ENCODE results near the gene OBSCN. TPM values are rescaled to one million over a fixed set of nuclear protein-coding genes. Genes with fewer than 3 reads are reported as not detected.

OBSCN gene
- total RNA-seq, 2 donors from 2014 or later = 14.5 to 34.9 TPM

- intact Hi-C loops (cut with DNase I) = no loop called here
- no peak overlapping the region for H3K27ac ChIP-seq
- H3K4me3 ChIP-seq = no peak overlapping the region
- DNase-seq = no peak
- no peaks in the 10 kb centered on the region for H3K4me1 ChIP-seq
- H3K9me3 ChIP-seq = no peaks in the 10 kb centered on the region
- ATAC-seq = no peak
- H3K36me3 ChIP-seq (replicated peaks in 1 of 2; ENCODE audit: insufficient read depth in 1 of 2, low read depth in 2 of 2) = no peaks in the 10 kb centered on the region
- H3K27me3 ChIP-seq = no peaks in the 10 kb centered on the region
- WGBS, 2 donors = 78 to 92% methylated on average over 14 of the region's 14 CpGs
- TF ChIP-seq, protein P1, sequence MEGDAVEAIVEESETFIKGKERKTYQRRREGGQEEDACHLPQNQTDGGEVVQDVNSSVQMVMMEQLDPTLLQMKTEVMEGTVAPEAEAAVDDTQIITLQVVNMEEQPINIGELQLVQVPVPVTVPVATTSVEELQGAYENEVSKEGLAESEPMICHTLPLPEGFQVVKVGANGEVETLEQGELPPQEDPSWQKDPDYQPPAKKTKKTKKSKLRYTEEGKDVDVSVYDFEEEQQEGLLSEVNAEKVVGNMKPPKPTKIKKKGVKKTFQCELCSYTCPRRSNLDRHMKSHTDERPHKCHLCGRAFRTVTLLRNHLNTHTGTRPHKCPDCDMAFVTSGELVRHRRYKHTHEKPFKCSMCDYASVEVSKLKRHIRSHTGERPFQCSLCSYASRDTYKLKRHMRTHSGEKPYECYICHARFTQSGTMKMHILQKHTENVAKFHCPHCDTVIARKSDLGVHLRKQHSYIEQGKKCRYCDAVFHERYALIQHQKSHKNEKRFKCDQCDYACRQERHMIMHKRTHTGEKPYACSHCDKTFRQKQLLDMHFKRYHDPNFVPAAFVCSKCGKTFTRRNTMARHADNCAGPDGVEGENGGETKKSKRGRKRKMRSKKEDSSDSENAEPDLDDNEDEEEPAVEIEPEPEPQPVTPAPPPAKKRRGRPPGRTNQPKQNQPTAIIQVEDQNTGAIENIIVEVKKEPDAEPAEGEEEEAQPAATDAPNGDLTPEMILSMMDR (IDR thresholded peaks at IDR 0.05) = no peak
- no peak for TF ChIP-seq POLR2A (IDR thresholded peaks at IDR 0.05)
Measured at GRCh38 chr1:228190182-228190581, 17.7 kb upstream of the OBSCN start.

- no peaks in the 10 kb centered on the region for H3K9me3 ChIP-seq
- no peaks in the 10 kb centered on the region for H3K27me3 ChIP-seq
- ATAC-seq (no peak), DNase-seq (no peak)
- H3K36me3 ChIP-seq (replicated peaks in 1 of 2; ENCODE audit: insufficient read depth in 1 of 2, low read depth in 2 of 2) = no peaks in the 10 kb centered on the region
- H3K4me3 ChIP-seq = no peak overlapping the region
- no peaks in the 10 kb centered on the region for H3K4me1 ChIP-seq
- no peak for TF ChIP-seq POLR2A (IDR thresholded peaks at IDR 0.05)
- TF ChIP-seq, protein P1 (IDR thresholded peaks at IDR 0.05) = no peak
- no peak overlapping the region for H3K27ac ChIP-seq
- WGBS, 2 donors = 89 to 90% methylated on average over 5 of the region's 5 CpGs
- intact Hi-C loops (cut with DNase I) = no loop called here
Measured at GRCh38 chr1:228190778-228191177, 17.1 kb upstream of the OBSCN start.

- H3K4me1 ChIP-seq = no peaks in the 10 kb centered on the region
- no peaks in the 10 kb centered on the region for H3K27me3 ChIP-seq
- TF ChIP-seq, protein P1 (IDR thresholded peaks at IDR 0.05) = no peak
- TF ChIP-seq POLR2A (IDR thresholded peaks at IDR 0.05) = no peak
- H3K27ac ChIP-seq = no peak overlapping the region
- no peak for DNase-seq
- H3K4me3 ChIP-seq = no peak overlapping the region
- ATAC-seq = no peak
- no peaks in the 10 kb centered on the region for H3K36me3 ChIP-seq (replicated peaks in 1 of 2; ENCODE audit: insufficient read depth in 1 of 2, low read depth in 2 of 2)
- intact Hi-C loops (cut with DNase I) = no loop called here
- peaks cover 0 to 10% (median 0%) of the 10 kb centered on the region in 3 donors for H3K9me3 ChIP-seq
- WGBS, 2 donors = 75 to 82% methylated on average over 3 of the region's 3 CpGs
Measured at GRCh38 chr1:228194436-228194835, 13.4 kb upstream of the OBSCN start.

GRCh38 chr1:228194921-228195812 lies 12.7 kb upstream of the OBSCN start:
- WGBS, 2 donors = 86 to 90% methylated on average over 8 of the region's 8 CpGs
- DNase-seq = no peak
- peaks cover 0 to 10% (median 0%) of the 10 kb centered on the region in 3 donors for H3K9me3 ChIP-seq

More at GRCh38 chr1:228194921-228195812, 12.7 kb upstream of the OBSCN start:
- Histone ChIP-seq H3K27me3 (no peaks in the 10 kb centered on the region), H3K36me3 (replicated peaks in 1 of 2; ENCODE audit: insufficient read depth in 1 of 2, low read depth in 2 of 2) (no peaks in the 10 kb centered on the region), H3K27ac (no peak overlapping the region), H3K4me3 (no peak overlapping the region), H3K4me1 (no peaks in the 10 kb centered on the region)
- TF ChIP-seq, protein P1 (IDR thresholded peaks at IDR 0.05) = no peak
- no peak for ATAC-seq
- intact Hi-C loops (cut with DNase I) = no loop called here
